HCT116 (cell line): ENCODE measurements around the gene RBM44. TPM values are rescaled to one million over a fixed set of nuclear protein-coding genes. Genes with fewer than 3 reads are reported as not detected.

ENCODE experiments used
- ATAC-seq: fragments of 200-7000 bp; cut with Tn5 transposase; 2 replicates; pipeline ENCODE4 v1.9.1; 2020; ENCODE audit warnings: mild to moderate bottlenecking, moderate library complexity
- BruUV-seq: library from RNA; stranded (reverse); fragments of 400-500 nt; replicated peaks from 2 replicates; lab custom pipeline; 2021; lab: Mats Ljungman, UMichigan
- CTCF ChIA-PET: fragments of 300-600 bp; sonication (Branson Sonifier 250); formaldehyde crosslinking; loops from one replicate; lab custom pipeline; 2021; ENCODE audit warnings: antibody characterized with exemption; lab: Charles Lee
- POLR2A ChIA-PET: fragments of 300-600, 350-600 bp; sonication (Branson Sonifier 250); formaldehyde crosslinking; loops from one replicate; lab custom pipeline; 2021; ENCODE audit warnings: antibody characterized with exemption; lab: Charles Lee
- RAD21 ChIA-PET, 2 experiments: fragments of 300-600 bp; sonication (Branson Sonifier 250); formaldehyde crosslinking; loops; one replicate each; lab custom pipeline; 2023; ENCODE audit warnings: low total read pairs in 2 of 2; ENCODE audit not compliant: uncharacterized antibody in 2 of 2, unreplicated experiment in 2 of 2, low non-redundant PET in 1 of 2; lab: Charles Lee
- DNase-seq: peaks from one replicate; pipeline ENCODE4 v3.0.0-alpha.2; 2010; ENCODE audit warnings: low read depth, low spot score
- H2AFZ ChIP-seq: fragments of 200-600 bp; shearing (Covaris generic), sonication (generic); 2 replicates; pipeline ENCODE4 v1.6.1; 2017; ENCODE audit warnings: low read depth, mixed run types, mixed read lengths, antibody characterized with exemption, low read length; ENCODE audit not compliant: poor library complexity, severe bottlenecking
- H3K27ac ChIP-seq: 2 replicates; pipeline ENCODE4 v1.5.1; 2012; ENCODE audit warnings: low read depth, low read length
- H3K27me3 ChIP-seq: fragments of 200-600 bp; sonication (generic); 2 replicates; pipeline ENCODE4 v1.6.1; 2016; ENCODE audit warnings: mixed run types, low read length, mixed read lengths; ENCODE audit not compliant: insufficient read depth
- H3K36me3 ChIP-seq, 2 experiments: fragments of 200-500 bp in 1 of 2; fragments of 200-600 bp in 1 of 2; sonication (Bioruptor generic) in 1 of 2; sonication (generic) in 1 of 2; 2 replicates each; pipeline versions ENCODE4 v1.5.1 to v1.6.1; 2014 to 2016; ENCODE audit warnings: low read length in 2 of 2, inconsistent platforms in 1 of 2, mixed read lengths in 1 of 2, mixed run types in 1 of 2; ENCODE audit not compliant: insufficient read depth in 2 of 2, control insufficient read depth in 1 of 2
- H3K4me1 ChIP-seq, 2 experiments: fragments of 200-600 bp in 1 of 2; sonication (generic) in 1 of 2; 2 replicates each; pipeline versions ENCODE4 v1.5.1 to v1.6.1; 2012 to 2017; ENCODE audit warnings: low read length in 2 of 2, inconsistent platforms in 1 of 2, mild to moderate bottlenecking in 1 of 2, mixed read lengths in 1 of 2, mixed run types in 1 of 2, moderate library complexity in 1 of 2; ENCODE audit not compliant: insufficient read depth in 2 of 2, control insufficient read depth in 1 of 2
- H3K4me2 ChIP-seq: fragments of 200-600 bp; sonication (generic); 2 replicates; pipeline ENCODE4 v1.6.1; 2017; ENCODE audit warnings: mixed run types, low read length, mixed read lengths
- H3K4me3 ChIP-seq, 2 experiments: fragments of 200-600 bp in 1 of 2; sonication (generic) in 1 of 2; replicated peaks in 1 of 2; 2 replicates each; pipeline ENCODE4 v1.5.1; 2011 to 2016; ENCODE audit warnings: low read length in 2 of 2, control low read depth in 1 of 2, low read depth in 1 of 2, mild to moderate bottlenecking in 1 of 2, mixed read lengths in 1 of 2, mixed run types in 1 of 2
- H3K79me2 ChIP-seq: fragments of 200-600 bp; sonication (generic); 2 replicates; pipeline ENCODE4 v1.6.1; 2017; ENCODE audit warnings: mild to moderate bottlenecking, mixed run types, low read length, moderate library complexity, mixed read lengths; ENCODE audit not compliant: insufficient read depth
- H3K9ac ChIP-seq: fragments of 200-600 bp; sonication (generic); 2 replicates; pipeline ENCODE4 v1.6.1; 2016; ENCODE audit warnings: low read length, mixed read lengths
- H3K9me2 ChIP-seq: fragments of 200-600 bp; sonication (generic), shearing (Covaris generic); 2 replicates; pipeline ENCODE4 v1.6.1; 2017; ENCODE audit warnings: mixed run types, mild to moderate bottlenecking, moderate library complexity; ENCODE audit not compliant: insufficient read depth
- H3K9me3 ChIP-seq, 2 experiments: fragments of 200-500 bp in 1 of 2; fragments of 200-600 bp in 1 of 2; sonication (Bioruptor generic) in 1 of 2; sonication (generic) in 1 of 2; 2 replicates each; pipeline ENCODE4 v1.6.1; 2014 to 2017; ENCODE audit warnings: low read length in 2 of 2, mixed read lengths in 2 of 2, inconsistent platforms in 1 of 2, low read depth in 1 of 2, mild to moderate bottlenecking in 1 of 2, mixed run types in 1 of 2, moderate library complexity in 1 of 2; ENCODE audit not compliant: control insufficient read depth in 1 of 2, insufficient read depth in 1 of 2
- H4K20me1 ChIP-seq: fragments of 200-600 bp; sonication (generic), shearing (Covaris generic); 2 replicates; pipeline ENCODE4 v1.6.1; 2017; ENCODE audit warnings: mixed run types, mild to moderate bottlenecking, moderate library complexity; ENCODE audit not compliant: insufficient read depth
- CEBPB ChIP-seq: IDR thresholded peaks from 2 replicates; pipeline ENCODE4 v1.6.1; 2012; ENCODE audit warnings: low read depth
- EZH2phosphoT487 ChIP-seq: fragments of 200-600 bp; IDR thresholded peaks from 2 replicates; pipeline ENCODE4 v1.6.1; 2018; ENCODE audit warnings: antibody characterized with exemption, borderline replicate concordance
- POLR2A ChIP-seq: IDR thresholded peaks from 2 replicates; pipeline ENCODE4 v1.7.0; 2011; ENCODE audit warnings: borderline replicate concordance; ENCODE audit not compliant: insufficient read depth, insufficient read length; ENCODE audit errors: extremely low read depth
- RAD21 ChIP-seq: IDR thresholded peaks from 2 replicates; pipeline ENCODE4 v1.6.1; 2012; ENCODE audit warnings: low read depth, mild to moderate bottlenecking
- TCF7L2 ChIP-seq: IDR thresholded peaks from 2 replicates; pipeline ENCODE4 v1.7.0; 2011; ENCODE audit warnings: borderline replicate concordance, inconsistent platforms; ENCODE audit not compliant: insufficient read depth, insufficient read length; ENCODE audit errors: extremely low read depth
- ZBTB33 ChIP-seq: IDR thresholded peaks from 2 replicates; pipeline ENCODE4 v1.6.1; 2011; ENCODE audit warnings: mild to moderate bottlenecking, low read length, moderate library complexity; ENCODE audit not compliant: insufficient replicate concordance; ENCODE audit errors: extremely low read depth
- ZNF274 ChIP-seq: fragments of 200-500 bp; sonication (Bioruptor generic); IDR thresholded peaks from 2 replicates; pipeline ENCODE4 v1.6.1; 2014; ENCODE audit warnings: mild to moderate bottlenecking, low read depth, low read length, inconsistent platforms
- intact Hi-C: fragments of 100-400 bp; cut with micrococcal nuclease; formaldehyde crosslinking; loops from 2 replicates; pipeline ENCODE4 v1.10.0; 2022
- total RNA-seq: library from RNA; stranded (reverse); gene quantifications from one replicate; pipeline ENCODE4 v1.2.1, GENCODE V29; 2021; ENCODE audit not compliant: unreplicated experiment
- TF ChIP-seq, protein P1 (sequence below), 3 experiments: fragments of 200-600 bp in 1 of 3; sonication (generic) in 1 of 3; IDR thresholded peaks in 2 of 3; conservative IDR thresholded peaks in 1 of 3; 2 replicates each; pipeline ENCODE4 v1.5.1; 2012 to 2017; ENCODE audit warnings: low read depth in 2 of 3, low read length in 2 of 3, antibody characterized with exemption in 1 of 3, borderline replicate concordance in 1 of 3, control low read depth in 1 of 3, mild to moderate bottlenecking in 1 of 3, mixed read lengths in 1 of 3, mixed run types in 1 of 3, moderate library complexity in 1 of 3; ENCODE audit not compliant: insufficient read depth in 1 of 3
- TF ChIP-seq, protein P2 (sequence below): IDR thresholded peaks from 2 replicates; pipeline ENCODE4 v1.6.1; 2012

Gene RBM44
- total RNA-seq, 1 experiment from 2014 or later: 0.54 TPM

- no peak for ATAC-seq
These were observed 84.2 kb downstream of the RBM44 start for GRCh38 chr2:237882510-237883481.

More at GRCh38 chr2:237882510-237883481, 84.2 kb downstream of the RBM44 start:
- CTCF ChIA-PET: no interaction called here
- no peak for DNase-seq
- Histone ChIP-seq H3K9me2 (no peaks in the 10 kb centered on the region), H3K27me3 (no peaks in the 10 kb centered on the region), H3K36me3 (peaks cover 0 to 10% of the 10 kb centered on the region in 2 experiments; a peak in 1 of 4 replicates), H3K9ac (no peak overlapping the region), H3K4me2 (no peak overlapping the region), H3K4me3 (no peak overlapping the region), H3K27ac (no peak overlapping the region), H2AFZ (no peak overlapping the region), H4K20me1 (no peaks in the 10 kb centered on the region), H3K79me2 (no peaks in the 10 kb centered on the region), H3K9me3 (no peaks in the 10 kb centered on the region), H3K4me1 (no peaks in the 10 kb centered on the region)
- POLR2A ChIA-PET: no interaction called here
- TF ChIP-seq, protein P1, sequence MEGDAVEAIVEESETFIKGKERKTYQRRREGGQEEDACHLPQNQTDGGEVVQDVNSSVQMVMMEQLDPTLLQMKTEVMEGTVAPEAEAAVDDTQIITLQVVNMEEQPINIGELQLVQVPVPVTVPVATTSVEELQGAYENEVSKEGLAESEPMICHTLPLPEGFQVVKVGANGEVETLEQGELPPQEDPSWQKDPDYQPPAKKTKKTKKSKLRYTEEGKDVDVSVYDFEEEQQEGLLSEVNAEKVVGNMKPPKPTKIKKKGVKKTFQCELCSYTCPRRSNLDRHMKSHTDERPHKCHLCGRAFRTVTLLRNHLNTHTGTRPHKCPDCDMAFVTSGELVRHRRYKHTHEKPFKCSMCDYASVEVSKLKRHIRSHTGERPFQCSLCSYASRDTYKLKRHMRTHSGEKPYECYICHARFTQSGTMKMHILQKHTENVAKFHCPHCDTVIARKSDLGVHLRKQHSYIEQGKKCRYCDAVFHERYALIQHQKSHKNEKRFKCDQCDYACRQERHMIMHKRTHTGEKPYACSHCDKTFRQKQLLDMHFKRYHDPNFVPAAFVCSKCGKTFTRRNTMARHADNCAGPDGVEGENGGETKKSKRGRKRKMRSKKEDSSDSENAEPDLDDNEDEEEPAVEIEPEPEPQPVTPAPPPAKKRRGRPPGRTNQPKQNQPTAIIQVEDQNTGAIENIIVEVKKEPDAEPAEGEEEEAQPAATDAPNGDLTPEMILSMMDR (IDR thresholded peaks at IDR 0.05 in 2 of 3, conservative IDR thresholded peaks at IDR 0.05 in 1 of 3; ENCODE audit: borderline replicate concordance in 1 of 3, insufficient read depth in 1 of 3, low read depth in 2 of 3, low read length in 2 of 3): no peak
- TF ChIP-seq CEBPB (no peak), ZNF274 (no peak), POLR2A (no peak), TCF7L2 (no peak), EZH2phosphoT487 (no peak), RAD21 (no peak), ZBTB33 (no peak)
- TF ChIP-seq, protein P2, sequence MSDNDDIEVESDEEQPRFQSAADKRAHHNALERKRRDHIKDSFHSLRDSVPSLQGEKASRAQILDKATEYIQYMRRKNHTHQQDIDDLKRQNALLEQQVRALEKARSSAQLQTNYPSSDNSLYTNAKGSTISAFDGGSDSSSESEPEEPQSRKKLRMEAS: no peak
- BruUV-seq: no TSS peak
- RAD21 ChIA-PET: no interaction called here
- intact Hi-C loops: no loop called here
